ENCODE results near the gene ZFP91.

The ZFP91 gene

GRCh38 chr11:58582437-58582836, 3.6 kb downstream of the ZFP91 start:
- no peak for DNase-seq

DNA sequence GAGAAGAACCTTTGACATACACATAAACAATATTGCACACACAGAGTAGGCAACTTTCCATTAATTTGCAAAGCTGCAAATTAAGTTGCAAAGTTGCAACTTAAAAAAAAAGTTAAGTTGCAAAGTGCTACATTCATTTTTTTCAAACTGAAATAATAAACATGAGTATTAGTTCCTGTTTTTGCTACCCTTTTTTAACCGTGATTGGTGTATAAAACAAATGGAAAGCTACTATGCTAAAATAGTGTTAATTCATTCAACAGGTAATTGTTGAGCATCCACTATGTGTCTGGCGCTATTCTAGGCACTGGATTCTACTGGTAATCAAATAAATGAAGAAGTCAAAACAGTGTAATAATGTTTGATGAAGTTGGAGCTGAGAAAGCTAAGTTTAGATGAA, 8.1 kb downstream of the ZFP91 start:
- no peak for DNase-seq

DNA sequence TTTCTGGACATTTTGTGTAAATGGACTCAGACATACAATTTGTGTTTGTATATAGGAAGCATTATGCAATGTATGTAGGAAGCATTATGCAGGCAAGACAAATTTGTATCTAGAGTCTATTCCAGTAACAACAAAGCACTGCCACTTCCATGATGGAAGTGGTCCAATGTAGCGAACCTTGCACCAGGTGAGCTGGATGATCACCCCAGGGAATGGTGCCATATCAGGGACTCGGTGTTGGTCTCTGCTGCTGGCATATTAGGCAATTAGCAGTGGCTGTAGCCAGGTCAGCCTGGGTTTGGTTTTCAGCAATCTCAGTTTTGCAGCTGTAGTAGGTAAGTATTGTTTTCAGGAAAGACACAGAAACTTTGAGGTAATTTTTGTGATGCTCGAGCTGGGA, 12.8 kb downstream of the ZFP91 start:
- no peak for DNase-seq

GRCh38 chr11:58592760-58593472, 14.1 kb downstream of the ZFP91 start:
- no peak for DNase-seq

DNA sequence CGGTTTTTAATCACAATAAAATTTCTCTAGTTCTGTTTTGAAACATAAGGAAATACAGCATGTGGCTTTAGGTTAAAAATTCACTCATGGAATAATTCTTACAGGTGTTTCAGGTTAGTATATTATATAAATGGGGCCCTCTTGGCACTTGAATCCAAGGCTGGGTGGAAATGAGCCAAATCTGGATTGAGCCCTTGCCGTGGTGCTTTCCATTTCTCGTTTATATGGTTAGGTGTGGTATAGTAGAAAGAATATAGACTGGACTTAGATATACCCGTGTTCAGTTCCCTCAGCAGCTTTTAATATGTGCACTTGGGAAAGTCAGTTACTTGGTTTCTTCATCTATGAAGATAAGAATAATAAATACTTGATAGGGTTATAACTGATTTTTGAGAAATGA, 16.0 kb downstream of the ZFP91 start:
- no peak for DNase-seq

- no peak for DNase-seq
Measured at GRCh38 chr11:58596621-58597020, 17.8 kb downstream of the ZFP91 start.

GRCh38 chr11:58597486-58598144, 18.8 kb downstream of the ZFP91 start:
- peak in 1 of 6 experiments; percentile 4 for DNase-seq

- no peak for DNase-seq
Measured at GRCh38 chr11:58600510-58600909, 21.6 kb downstream of the ZFP91 start.

- DNase-seq: no peak
Measured at GRCh38 chr11:58606930-58607714, 28.3 kb downstream of the ZFP91 start.

DNA sequence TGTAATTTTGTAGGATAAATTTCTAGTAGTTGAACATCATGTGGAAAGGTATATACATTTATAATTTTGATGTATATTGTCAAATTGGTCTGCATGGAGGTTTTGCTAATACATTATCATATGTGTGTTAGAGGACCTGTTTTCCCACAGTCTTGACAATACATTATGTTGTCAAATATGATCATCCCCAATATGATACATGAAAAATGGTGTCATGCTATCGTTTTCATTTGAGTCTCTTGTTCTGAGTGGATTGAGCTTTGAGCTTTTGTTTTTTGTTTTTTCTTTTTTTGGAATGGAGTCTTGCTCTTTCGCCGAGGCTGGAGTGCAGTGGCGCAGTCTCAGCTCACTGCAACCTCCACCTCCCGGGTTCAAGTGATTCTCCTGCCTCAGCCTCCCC, 29.5 kb downstream of the ZFP91 start:
- DNase-seq: no peak

GRCh38 chr11:58609723-58610122, 30.9 kb downstream of the ZFP91 start:
- no peak for DNase-seq

DNA sequence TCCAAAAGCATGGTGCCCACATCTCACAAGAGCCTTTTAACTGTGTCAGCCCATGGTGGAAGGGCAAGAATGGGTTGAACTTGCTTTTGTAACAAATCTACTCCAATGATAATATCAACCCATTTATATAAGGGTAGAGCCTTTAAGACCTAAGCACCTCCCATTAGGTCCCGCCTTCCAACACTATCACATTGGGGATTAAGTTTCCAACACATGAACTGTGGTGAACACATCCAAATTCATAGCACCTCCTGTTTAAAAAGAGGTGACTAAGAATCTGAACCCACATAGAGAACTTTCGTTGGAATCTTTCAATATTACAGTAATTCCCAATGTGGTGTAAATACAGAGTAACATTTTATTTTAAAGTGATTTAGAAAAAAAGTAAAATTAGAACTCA, 34.4 kb downstream of the ZFP91 start:
- DNase-seq: no peak

- DNase-seq: no peak
Measured at GRCh38 chr11:58615559-58615958, 36.7 kb downstream of the ZFP91 start.

DNA sequence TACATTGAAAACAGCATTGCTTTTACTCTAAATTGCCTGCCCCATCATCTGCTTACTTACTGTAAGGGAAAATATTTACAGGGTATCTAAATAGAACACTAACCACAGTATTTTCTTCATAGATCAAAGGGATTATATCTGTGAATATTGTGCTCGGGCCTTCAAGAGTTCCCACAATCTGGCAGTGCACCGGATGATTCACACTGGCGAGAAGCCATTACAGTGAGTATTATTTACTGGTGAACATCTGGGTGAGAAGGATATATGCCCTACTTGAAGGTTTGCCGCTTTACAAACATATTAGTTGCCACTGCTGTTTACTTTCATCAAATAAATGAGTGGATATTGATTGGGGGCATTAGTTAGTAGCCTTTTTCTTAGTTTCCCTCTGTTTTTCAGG, 37.7 kb downstream of the ZFP91 start:
- DNase-seq: no peak

- DNase-seq: peak in 1 of 6 experiments; percentile 16
Measured at GRCh38 chr11:58617976-58618557, 39.2 kb downstream of the ZFP91 start.

GRCh38 chr11:58621586-58622262, 42.9 kb downstream of the ZFP91 start:
- no peak for DNase-seq

- no peak for DNase-seq
Measured at GRCh38 chr11:58622344-58622743, 43.5 kb downstream of the ZFP91 start, which contains the start of gene CNTF. Gene CNTF (plus strand): TSS chr11:58622665. CDS start chr11:58622753, 88 bp downstream.

GRCh38 chr11:58625086-58625485, 46.2 kb downstream of the ZFP91 start:
- DNase-seq: no peak

DNA sequence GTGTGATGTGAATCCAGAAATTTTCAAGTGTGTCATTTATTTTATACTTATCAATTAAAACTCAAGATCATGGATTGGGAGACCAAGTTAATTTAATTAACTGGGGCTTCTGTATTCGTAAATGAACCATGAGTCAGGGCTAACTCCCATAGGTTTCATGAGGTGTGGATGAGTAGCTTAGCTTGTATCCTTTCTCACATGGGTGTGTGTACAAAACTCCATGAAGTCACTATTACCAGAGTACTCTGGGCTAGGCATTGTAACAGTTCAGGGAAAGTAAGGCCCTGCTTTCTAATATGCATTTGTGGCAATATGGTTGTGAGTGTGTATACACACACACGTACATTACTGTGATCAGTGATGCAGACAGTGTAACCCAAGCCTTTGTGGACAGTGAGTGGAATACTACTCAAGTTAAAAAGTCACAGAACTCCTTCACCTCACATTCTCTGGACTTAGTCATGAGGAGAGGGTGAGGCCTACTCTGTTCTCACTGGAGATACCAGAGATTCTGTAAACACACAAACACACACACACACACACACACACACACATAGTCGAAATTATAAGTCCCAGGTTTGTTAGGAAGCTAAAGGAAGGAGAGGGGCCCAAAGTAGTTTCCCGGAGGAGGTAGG, 47.1 kb downstream of the ZFP91 start:
- DNase-seq: no peak

GRCh38 chr11:58626934-58627483, 48.1 kb downstream of the ZFP91 start:
- no peak for DNase-seq

DNA sequence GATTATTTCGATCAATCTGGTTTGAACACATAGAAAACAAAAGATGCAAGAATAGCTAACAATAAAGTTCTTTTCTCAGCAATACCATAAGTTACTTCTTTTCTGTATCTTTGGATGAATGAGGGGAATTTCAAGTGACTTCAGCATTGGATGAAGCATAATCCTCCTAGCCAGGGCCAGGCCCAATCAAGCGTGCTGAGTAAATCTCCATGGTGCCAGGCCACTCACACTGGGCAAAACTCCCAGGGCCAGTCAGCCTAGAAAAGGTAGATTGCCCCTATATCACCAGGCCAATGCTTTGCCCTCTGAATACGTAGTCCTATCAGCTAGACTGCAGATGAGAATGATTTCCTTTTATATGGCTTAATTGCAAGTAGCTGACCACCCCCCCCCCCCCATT, 49.6 kb downstream of the ZFP91 start:
- DNase-seq: no peak

DNA sequence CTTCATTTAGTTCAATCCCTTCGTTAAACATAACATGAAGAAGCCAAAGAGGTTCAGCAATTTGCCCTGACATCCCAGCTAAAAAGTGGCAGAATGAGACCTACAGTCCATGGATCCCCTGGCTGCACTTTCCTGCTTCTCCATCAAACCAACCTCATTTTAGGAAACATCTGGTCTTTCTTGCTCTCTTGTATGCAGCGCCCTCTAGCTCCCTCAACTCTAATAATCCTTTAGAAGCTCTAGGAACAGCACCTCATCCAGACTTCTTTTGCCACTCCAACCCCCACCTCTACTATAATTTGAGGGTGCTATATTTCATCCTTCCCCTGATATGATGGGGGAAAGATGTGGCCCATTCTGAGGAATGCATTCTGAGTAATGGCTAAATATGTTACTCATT, 51.0 kb downstream of the ZFP91 start:
- DNase-seq: peak in 3 of 6 experiments; percentile 7 to 23 (median 13)
